Measurements from ENCODE around the gene PWWP2B. TPM values are rescaled to one million over a fixed set of nuclear protein-coding genes. Genes with fewer than 3 reads are reported as not detected.
"Not testable (repeated sequence)": the region's sequence is repeated elsewhere in the genome, so short reads cannot be mapped to it uniquely, and the experiment has no call there.

Gene PWWP2B
- polyA plus RNA-seq (ENCODE audit: low read depth in 6 of 6), result 10 to 100 TPM in 1 of 6 donors, 1 to 10 TPM in 5; 3.3 to 10.3 (median 6.2) TPM

GRCh38 chr10:132397036-132397541 lies at the start of gene PWWP2B:
Gene PWWP2B, plus strand, starts transcription at chr10:132397200. Its CDS starts 27 bp downstream, at chr10:132397227.
- no peaks in the 10 kb centered on the region for H3K27me3 Mint-ChIP-seq
- H3K9me3 Mint-ChIP-seq, result peaks cover 0 to 5% (median 0%) of the 10 kb centered on the region in 7 donors
- H3K4me1 Mint-ChIP-seq, result peaks cover 50 to 78% (median 66%) of the 10 kb centered on the region in 3 donors
- peak within 1 kb of the TSS; percentile 95 to 99 (median 98) for H3K27ac Mint-ChIP-seq
- ATAC-seq (ENCODE audit: low read depth in 2 of 2) (peak; percentile 31 to 38), DNase-seq (peak; percentile 78)
- peak within 1 kb of the TSS; percentile 90 to 96 (median 92) for H3K4me3 Mint-ChIP-seq
- no peaks in the 10 kb centered on the region for H3K36me3 Mint-ChIP-seq

- H3K36me3 Mint-ChIP-seq, result peaks cover 3% of the 10 kb centered on the region in 2 donors
- H3K27me3 Mint-ChIP-seq, result no peaks in the 10 kb centered on the region
- no peak overlapping the region for H3K4me3 Mint-ChIP-seq
- ATAC-seq (ENCODE audit: low read depth in 2 of 2), result no peak
- peaks cover 0 to 5% (median 5%) of the 10 kb centered on the region in 3 donors for H3K4me1 Mint-ChIP-seq
- H3K27ac Mint-ChIP-seq, result peak overlapping the region in 3 of 6 donors; percentile 14 to 50 (median 42)
- no peak for DNase-seq
- H3K9me3 Mint-ChIP-seq, result peaks cover 0 to 1% (median 0%) of the 10 kb centered on the region in 7 donors
Observed at GRCh38 chr10:132347211-132347930, 49.6 kb upstream of the PWWP2B start.

GRCh38 chr10:132347931-132348267 lies 49.1 kb upstream of the PWWP2B start:
- Mint-ChIP-seq H3K9me3 (no peaks in the 10 kb centered on the region), H3K27ac (peak overlapping the region in 2 of 6 donors; percentile 16 to 60), H3K4me3 (no peak overlapping the region), H3K4me1 (peaks cover 4 to 8% (median 8%) of the 10 kb centered on the region in 3 donors), H3K36me3 (no peaks in the 10 kb centered on the region), H3K27me3 (no peaks in the 10 kb centered on the region)
- ATAC-seq (ENCODE audit: low read depth in 2 of 2), result no peak
- DNase-seq, result no peak

GRCh38 chr10:132349766-132350165 lies 47.2 kb upstream of the PWWP2B start:
- Mint-ChIP-seq H3K27ac (no peak overlapping the region), H3K9me3 (no peaks in the 10 kb centered on the region), H3K4me1 (peaks cover 8 to 12% (median 10%) of the 10 kb centered on the region in 3 donors), H3K4me3 (no peak overlapping the region), H3K27me3 (no peaks in the 10 kb centered on the region), H3K36me3 (no peaks in the 10 kb centered on the region)
- DNase-seq, result no peak
- no peak for ATAC-seq (ENCODE audit: low read depth in 2 of 2)

- peaks cover 8 to 12% (median 10%) of the 10 kb centered on the region in 3 donors for H3K4me1 Mint-ChIP-seq
- no peaks in the 10 kb centered on the region for H3K27me3 Mint-ChIP-seq
- no peak for DNase-seq
- no peak overlapping the region for H3K4me3 Mint-ChIP-seq
- no peaks in the 10 kb centered on the region for H3K36me3 Mint-ChIP-seq
- no peaks in the 10 kb centered on the region for H3K9me3 Mint-ChIP-seq
- ATAC-seq (ENCODE audit: low read depth in 2 of 2), result no peak
- no peak overlapping the region for H3K27ac Mint-ChIP-seq
Observed at GRCh38 chr10:132350391-132350790, 46.6 kb upstream of the PWWP2B start.

- no peak for ATAC-seq (ENCODE audit: low read depth in 2 of 2)
- no peak overlapping the region for H3K4me3 Mint-ChIP-seq
- no peaks in the 10 kb centered on the region for H3K27me3 Mint-ChIP-seq
- no peaks in the 10 kb centered on the region for H3K9me3 Mint-ChIP-seq
- no peak for DNase-seq
- peak overlapping the region in 2 of 6 donors; percentile 29 to 79 for H3K27ac Mint-ChIP-seq
- H3K36me3 Mint-ChIP-seq, result no peaks in the 10 kb centered on the region
- peaks cover 8 to 12% (median 10%) of the 10 kb centered on the region in 3 donors for H3K4me1 Mint-ChIP-seq
Observed at GRCh38 chr10:132350946-132351345, 46.1 kb upstream of the PWWP2B start.

- H3K27me3 Mint-ChIP-seq, result no peaks in the 10 kb centered on the region
- H3K4me1 Mint-ChIP-seq, result peaks cover 8 to 12% (median 10%) of the 10 kb centered on the region in 3 donors
- H3K4me3 Mint-ChIP-seq, result no peak overlapping the region
- DNase-seq, result no peak
- H3K36me3 Mint-ChIP-seq, result no peaks in the 10 kb centered on the region
- peak overlapping the region in 3 of 6 donors; percentile 50 to 79 (median 74) for H3K27ac Mint-ChIP-seq
- no peaks in the 10 kb centered on the region for H3K9me3 Mint-ChIP-seq
- ATAC-seq (ENCODE audit: low read depth in 2 of 2), result no peak
Observed at GRCh38 chr10:132351611-132352010, 45.4 kb upstream of the PWWP2B start.

- ATAC-seq (ENCODE audit: low read depth in 2 of 2) (peak; percentile 64 to 70), DNase-seq (peak; percentile 55)
- H3K27ac Mint-ChIP-seq, result peak overlapping the region in 3 of 6 donors; percentile 63 to 76 (median 67)
- not testable (repeated sequence) for H3K36me3 Mint-ChIP-seq, H3K9me3 Mint-ChIP-seq, H3K4me1 Mint-ChIP-seq, H3K27me3 Mint-ChIP-seq, H3K4me3 Mint-ChIP-seq
Observed at GRCh38 chr10:132352462-132353308, 44.3 kb upstream of the PWWP2B start.

GRCh38 chr10:132353456-132354355 lies 43.3 kb upstream of the PWWP2B start:
- ATAC-seq (ENCODE audit: low read depth in 2 of 2), result no peak
- Mint-ChIP-seq H3K9me3 (no peaks in the 10 kb centered on the region), H3K27ac (peak overlapping the region in 3 of 6 donors; percentile 33 to 82 (median 76)), H3K36me3 (no peaks in the 10 kb centered on the region), H3K27me3 (no peaks in the 10 kb centered on the region), H3K4me1 (peaks cover 3 to 10% (median 7%) of the 10 kb centered on the region in 3 donors), H3K4me3 (no peak overlapping the region)
- no peak for DNase-seq

GRCh38 chr10:132354356-132355094 lies 42.5 kb upstream of the PWWP2B start:
- H3K36me3 Mint-ChIP-seq, result no peaks in the 10 kb centered on the region
- peaks cover 3 to 10% (median 7%) of the 10 kb centered on the region in 3 donors for H3K4me1 Mint-ChIP-seq
- no peak overlapping the region for H3K4me3 Mint-ChIP-seq
- DNase-seq, result no peak
- H3K27me3 Mint-ChIP-seq, result no peaks in the 10 kb centered on the region
- peak overlapping the region in 1 of 6 donors; percentile 33 for H3K27ac Mint-ChIP-seq
- ATAC-seq (ENCODE audit: low read depth in 2 of 2), result no peak
- no peaks in the 10 kb centered on the region for H3K9me3 Mint-ChIP-seq

GRCh38 chr10:132355297-132355696 lies 41.7 kb upstream of the PWWP2B start:
- DNase-seq (no peak), ATAC-seq (ENCODE audit: low read depth in 2 of 2) (no peak)
- Mint-ChIP-seq H3K9me3 (no peaks in the 10 kb centered on the region), H3K27me3 (no peaks in the 10 kb centered on the region), H3K4me1 (peaks cover 3 to 10% (median 7%) of the 10 kb centered on the region in 3 donors), H3K36me3 (no peaks in the 10 kb centered on the region), H3K27ac (no peak overlapping the region), H3K4me3 (no peak overlapping the region)

- DNase-seq, result no peak
- Mint-ChIP-seq H3K36me3 (no peaks in the 10 kb centered on the region), H3K4me3 (no peak overlapping the region), H3K27me3 (no peaks in the 10 kb centered on the region), H3K4me1 (peaks cover 3 to 10% (median 7%) of the 10 kb centered on the region in 3 donors), H3K9me3 (no peaks in the 10 kb centered on the region), H3K27ac (no peak overlapping the region)
- no peak for ATAC-seq (ENCODE audit: low read depth in 2 of 2)
Observed at GRCh38 chr10:132355754-132356153, 41.2 kb upstream of the PWWP2B start.
